GM18511 (cell line): Measurements from ENCODE around the gene COMT.
"Not testable (repeated sequence)": the region's sequence is repeated elsewhere in the genome, so short reads cannot be mapped to it uniquely, and the experiment has no call there.

Experiments
- ATAC-seq: cut with Tn5 transposase; IDR thresholded peaks from one replicate; pipeline ENCODE4 v1.9.1; 2021; ENCODE audit warnings: mild to moderate bottlenecking, moderate library complexity; ENCODE audit not compliant: unreplicated experiment

The COMT gene

DNA sequence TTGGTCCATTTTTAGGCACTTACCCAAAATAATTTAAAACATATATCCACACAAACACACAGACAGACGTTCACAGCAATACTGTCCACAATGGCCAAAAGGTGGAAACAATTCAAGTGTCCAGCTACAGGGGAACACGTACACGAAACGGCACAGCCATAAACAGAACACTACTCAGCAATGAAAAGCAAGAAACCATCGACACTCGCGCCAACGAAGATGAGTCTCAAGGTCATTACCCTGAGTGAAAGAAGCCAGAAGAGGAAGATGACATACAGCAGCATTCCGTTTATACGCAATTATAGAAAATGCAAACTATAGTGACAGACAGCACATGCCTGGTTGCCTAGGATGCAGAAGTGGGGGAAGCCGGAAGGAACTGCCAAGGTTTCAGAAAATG is 13.4 kb upstream of the COMT start:
- ATAC-seq: no peak

DNA sequence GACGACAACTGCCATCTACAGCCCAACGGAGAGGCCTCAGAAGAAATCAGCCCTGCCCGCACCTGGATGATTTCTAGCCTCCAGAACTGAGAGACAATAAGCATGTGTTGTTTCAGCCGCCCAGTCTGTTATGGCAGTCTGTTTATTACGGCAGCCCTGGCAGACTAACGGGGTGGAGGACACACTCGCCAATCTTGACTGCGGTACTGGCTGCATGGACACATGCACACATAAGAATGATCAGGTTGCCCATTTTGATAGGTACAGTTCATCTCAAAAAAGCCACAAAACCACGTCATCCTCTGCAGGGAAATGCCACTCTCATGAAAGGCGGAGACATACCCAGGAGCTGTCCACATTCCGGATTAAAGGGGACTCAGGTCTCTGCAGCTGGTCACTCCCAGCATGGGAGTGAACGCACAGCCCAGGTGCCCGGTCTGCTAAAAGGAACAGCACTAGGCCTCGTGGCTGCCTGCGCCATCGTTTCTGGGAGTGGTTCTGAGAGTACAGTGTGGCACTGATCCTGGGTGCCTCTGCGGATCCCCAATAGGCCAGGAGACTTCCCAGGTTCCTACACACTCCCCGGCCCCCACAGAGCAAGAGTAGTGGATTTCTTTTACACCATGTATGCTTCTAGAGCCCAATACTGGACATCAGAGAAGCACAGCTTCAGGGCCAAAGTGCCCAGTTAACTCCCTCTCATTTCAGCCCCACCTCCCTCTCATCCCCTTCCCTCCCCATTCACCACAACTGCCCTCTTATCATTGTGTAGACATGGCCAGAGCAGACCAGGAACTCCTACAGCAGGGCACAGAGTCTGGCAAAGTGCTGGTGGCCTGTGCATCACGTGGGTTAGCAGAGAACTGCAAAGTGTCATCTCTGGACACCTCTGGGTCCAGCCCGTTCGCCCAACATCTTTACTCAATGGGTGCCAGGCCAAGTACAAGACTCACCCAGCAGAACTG is 11.7 kb upstream of the COMT start:
- ATAC-seq: no peak

DNA sequence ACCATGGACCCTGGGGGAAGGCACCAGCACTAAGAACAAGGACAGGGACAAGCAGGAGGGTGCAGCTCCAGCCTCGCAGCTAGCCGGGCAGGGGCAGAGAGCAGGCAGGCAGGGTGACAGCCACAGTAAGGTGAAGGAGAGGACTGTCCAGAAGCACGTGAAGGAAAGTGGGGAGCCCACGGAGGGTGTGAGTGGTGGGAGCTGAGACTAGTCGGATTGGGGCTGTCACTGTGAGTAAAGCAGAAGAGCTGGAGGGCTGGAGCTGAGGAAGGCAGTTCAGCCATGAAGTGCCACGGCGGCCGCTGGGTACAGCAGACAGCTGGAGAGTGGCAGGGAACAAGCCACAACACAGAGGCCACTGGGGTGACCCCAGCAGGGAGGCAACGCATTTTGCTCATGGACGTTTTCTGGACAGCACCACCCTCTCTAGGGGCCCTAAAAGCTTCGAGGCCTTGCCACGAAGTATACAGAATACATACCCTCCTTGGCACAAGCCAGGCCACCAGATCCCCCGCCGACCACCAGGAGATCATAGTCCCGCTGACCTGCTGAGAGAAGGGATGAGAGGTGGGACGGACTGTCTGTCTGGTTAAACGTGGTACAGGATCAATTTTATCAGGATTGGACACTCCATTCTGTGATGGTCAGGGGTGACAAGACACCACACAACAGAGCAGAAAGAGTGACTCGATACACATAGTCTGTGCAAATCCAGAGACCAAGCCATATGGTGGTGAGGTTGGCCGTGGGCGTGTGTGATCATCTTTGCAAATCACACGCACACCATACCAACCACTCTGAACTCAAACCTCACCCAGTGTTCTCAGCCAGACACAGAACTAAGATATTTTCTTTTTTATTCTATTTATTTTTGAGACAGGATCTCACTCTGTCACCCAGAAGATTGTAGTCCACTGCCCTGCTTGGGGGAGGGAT is 10.8 kb upstream of the COMT start:
- ATAC-seq: no peak

DNA sequence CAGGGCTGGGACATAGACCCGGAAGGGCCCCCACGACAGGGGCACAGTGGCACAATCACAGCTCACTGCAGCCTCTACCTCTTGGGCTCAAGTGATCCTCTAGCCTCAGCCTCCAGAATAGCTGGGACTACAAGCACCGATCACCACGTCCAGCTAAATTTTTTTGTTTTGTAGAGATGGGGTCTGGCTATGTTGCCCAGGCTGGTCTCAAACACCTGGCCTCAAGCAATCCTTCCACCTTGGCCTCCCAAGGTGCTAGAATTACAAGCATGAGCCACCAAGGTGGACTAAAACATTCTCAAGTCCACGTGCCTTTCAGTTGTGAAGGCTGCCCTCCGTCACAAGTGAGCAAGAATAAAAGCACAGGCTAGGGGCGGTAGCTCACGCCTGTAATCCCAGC is 10.1 kb upstream of the COMT start:
- no peak for ATAC-seq

DNA sequence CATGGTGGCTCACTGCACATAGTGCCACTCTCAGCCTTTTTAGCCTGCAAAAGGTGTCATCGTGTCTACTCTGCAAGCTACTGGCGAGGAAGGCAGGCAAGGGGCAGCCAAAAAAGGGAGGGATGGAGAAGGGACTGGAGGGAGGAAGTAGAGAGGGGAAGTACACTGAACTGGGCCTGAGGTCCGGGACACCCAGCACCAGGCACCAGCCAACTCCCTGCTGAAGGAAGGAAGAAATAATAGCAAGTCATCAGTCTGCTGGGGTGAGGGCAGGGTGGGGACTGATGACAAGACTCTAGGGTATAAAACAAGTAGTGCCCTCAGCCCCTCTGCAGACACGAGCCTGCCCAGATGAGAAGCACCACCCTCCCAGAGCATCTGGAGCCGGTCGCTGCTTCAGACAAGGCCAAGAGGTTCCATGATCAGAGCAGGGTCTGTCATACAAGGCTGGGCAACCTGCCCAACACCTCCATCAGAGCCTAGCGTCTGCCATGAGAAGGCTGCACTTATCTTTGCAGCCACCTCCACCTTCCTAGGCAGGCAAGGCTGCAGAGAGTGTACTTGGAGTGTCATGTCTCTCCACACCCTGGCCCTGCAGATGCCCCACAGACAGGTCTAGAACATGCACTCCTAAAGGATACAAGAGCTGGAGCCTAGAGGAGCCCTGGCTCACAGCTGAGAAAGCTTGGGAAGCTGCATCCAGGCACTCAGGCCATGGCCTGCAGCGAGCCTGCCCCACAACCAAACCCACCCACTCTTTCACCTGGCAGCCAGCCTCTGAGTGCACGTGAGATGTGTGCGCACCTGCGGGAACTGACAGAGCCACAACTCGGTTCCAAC is 9.0 kb upstream of the COMT start:
- ATAC-seq: no peak

DNA sequence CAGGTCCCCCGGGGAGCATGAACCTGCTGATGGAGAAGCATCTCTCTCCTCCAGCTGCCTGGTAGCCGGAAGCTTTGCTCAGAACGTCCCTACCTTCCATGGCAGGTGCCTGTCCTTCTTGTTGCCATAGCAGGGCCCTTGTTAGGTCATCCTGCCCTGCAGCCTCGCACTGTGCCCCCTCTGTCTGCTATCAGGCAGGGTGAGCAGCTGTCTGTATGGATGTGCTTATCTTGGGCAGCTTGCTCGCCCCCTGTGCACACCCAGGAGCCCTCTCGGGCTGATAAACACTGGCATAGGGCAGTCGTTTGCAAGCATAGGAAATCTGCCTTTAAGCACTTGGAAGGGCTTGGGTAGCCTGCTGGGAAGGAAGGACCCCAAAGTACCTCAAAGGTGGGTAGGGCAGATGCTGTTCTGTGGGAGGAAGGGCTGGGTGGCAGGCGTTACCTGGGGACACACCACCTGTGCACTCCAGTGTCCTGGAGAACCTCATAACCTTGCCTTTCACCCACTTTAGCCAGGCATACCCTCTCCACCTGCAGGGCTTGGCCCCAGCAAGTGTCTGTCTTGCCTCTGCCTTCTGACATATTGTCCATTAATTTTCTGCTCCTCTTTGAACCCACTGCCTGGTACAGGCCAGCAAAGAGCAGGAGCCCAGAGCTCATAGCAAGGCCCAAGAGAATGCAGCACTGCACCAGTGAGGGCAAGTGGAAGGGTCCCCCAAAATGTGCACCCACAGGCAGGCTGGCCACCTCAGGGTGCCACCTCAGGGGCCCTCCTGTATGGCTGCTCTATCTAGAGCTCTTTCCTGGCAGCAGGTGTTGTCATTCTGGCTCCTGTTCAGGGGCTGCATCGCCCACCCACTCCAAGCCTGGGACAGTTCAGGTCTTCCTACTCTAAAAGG is 8.0 kb upstream of the COMT start:
- no peak for ATAC-seq

DNA sequence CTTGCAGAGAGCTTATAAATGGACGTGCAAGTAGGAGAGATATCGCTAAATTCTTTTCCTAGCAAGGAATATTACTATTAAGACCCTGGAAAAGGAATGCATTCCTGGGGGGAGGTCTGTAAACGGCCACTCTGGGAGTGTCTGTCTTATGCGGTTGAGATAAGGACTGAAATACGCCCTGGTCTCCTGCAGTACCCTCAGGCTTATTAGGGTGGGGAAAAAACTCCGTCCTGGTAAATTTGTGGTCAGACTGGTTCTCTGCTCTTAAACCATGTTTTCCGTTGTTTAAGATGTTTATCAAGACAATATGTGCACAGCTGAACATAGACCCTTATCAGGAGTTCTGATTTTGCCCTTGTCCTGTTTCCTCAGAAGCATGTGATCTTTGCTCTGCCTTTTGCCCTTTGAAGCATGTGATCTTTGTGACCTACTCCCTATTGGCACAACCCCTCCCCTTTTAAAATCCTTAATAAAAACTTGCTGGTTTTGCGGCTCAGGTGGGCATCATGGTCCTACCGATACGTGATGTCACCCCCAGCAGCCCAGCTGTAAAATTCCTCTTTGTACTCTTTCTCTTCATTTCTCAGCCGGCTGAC is 6.4 kb upstream of the COMT start:
- ATAC-seq: not testable (repeated sequence)

DNA sequence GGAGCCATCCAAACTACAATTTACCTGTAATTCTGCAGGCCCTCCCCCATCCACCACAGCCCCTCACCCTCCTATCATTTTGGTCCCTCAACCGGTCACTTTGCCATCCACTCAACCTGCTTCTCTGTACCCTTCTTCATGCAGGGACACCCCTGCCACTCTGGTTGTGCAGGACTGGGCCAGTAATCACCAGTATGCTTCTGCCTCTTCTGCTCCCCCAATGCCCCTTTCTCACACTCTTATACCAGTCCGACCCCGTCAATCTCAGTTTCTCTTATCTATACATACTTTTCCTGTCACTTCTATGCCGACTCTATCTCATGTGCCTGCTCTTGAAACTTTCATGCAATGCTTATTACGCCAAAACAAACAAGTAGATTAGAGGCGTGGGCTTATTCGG is 5.1 kb upstream of the COMT start:
- ATAC-seq: no peak

DNA sequence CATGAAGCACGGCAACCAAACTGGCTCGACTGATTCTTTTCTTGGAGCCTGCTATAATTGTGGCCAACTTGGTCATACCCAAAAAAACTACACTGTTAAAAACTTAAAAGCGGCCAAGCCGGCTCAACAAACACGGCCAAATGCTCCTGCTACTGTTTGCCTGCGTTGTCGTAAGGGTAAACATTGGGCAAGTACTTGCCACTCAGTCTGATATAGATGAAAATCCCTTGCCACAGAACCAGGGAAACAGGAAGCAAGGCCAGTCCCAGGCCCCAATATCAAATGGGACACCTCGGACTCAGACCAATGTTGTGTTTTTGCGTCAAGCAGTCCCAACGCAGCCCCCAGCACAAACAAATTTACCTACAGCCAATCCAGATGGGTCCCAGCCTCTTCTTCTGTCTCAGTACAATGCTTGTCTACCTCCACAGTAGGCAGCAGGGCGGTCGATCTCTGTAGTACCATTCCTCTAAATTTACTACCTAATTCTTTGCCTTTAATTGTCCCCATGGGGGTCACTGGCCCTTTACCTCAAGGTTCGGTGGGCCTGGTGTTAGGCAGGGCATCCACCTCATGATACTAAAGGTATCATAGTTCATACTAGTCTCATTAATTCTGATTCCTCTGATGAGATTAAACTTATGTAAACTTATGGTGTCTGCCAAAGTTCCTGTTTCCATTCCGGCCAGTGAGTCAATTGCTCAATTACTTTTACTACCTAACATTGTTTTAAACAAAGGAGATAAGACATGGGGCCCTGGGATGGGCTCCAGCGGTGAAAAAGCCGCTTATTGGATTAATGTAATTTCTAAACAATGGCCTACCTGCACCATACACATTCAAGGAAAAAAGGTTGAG is 3.7 kb upstream of the COMT start:
- no peak for ATAC-seq

DNA sequence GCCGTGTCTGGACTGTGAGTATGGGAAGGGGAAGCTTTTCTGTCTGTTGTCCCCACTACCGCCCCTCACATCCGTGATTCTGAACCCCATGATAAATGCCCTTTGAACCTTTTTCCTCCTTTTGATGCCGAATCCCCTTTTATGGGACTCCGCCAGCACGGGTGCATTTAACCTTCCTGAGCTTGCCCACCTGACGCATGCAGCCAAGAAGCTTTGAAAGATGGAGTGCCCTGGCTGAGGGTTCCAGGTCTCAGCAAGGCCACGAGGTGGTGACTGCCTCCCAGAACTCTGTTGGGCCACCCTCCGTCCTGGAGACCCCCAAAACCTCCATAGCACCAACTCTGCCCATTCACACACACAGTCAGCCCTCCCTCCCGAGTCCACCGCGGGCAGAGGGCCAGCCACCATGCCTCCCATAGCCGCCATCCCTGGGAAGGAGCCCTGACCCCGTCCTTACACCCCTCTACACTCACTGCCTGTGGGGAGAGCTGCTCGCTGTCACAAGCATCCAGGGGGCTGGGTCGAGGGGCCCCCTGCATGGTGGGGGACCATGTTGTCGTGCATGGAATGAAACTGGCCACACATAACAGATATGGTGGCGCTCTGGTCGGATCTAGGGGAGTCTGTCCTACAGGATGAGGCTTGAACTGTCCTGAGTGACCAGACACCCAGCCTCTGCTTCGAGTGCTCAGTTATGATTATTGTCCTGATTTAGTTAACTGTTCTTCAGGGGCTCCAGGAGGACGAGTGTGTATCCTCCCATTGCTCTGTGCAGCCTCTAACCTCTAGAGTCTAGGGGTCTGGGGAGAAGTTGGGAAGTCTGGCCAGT is 822 bp upstream of the COMT start:
- no peak for ATAC-seq

DNA sequence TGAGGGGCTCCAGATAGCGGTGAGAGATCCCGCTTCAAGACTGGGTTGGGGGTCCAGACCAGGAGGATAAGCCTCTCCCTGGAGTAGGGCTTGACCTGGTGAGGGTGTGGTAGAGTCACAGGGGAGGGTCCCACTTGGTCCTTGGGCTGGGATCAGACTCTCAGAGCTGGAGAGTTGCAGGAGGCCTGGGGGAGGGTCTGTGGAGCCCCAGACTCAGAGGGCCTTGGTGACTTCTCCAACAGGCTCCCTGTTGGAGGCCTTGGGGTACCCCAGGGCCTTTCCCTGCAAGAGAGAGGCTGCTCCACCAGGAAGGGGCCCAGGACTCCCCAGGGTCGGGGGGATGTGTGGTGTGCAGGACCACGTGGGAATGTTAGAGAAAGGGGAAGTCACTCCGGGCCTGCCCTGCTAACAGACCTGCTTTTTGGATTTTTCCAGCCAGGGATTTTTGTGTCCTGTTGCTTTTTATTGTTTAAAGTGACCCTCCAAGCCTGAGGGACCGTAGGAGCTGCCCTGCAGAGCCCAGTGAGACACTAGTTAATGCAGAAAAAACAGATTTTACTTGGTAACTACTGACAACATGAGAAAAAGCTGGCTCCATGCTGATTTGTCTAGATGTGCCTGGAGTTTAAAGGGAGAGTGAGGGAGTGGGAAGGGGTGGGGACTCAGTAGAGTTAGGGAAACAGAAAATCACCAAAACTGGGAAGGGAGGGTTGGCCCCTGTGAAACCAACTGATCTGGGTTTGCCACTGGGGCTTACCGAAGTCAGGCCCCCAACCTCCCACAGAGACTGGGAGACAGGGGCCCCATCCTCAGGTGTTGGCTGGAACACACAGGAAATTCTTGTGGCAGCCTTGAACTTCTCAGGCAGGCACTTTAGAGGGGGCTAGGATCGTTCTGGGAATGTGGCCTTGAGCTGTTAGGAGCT is 847 bp downstream of the COMT start:
- ATAC-seq: no peak

DNA sequence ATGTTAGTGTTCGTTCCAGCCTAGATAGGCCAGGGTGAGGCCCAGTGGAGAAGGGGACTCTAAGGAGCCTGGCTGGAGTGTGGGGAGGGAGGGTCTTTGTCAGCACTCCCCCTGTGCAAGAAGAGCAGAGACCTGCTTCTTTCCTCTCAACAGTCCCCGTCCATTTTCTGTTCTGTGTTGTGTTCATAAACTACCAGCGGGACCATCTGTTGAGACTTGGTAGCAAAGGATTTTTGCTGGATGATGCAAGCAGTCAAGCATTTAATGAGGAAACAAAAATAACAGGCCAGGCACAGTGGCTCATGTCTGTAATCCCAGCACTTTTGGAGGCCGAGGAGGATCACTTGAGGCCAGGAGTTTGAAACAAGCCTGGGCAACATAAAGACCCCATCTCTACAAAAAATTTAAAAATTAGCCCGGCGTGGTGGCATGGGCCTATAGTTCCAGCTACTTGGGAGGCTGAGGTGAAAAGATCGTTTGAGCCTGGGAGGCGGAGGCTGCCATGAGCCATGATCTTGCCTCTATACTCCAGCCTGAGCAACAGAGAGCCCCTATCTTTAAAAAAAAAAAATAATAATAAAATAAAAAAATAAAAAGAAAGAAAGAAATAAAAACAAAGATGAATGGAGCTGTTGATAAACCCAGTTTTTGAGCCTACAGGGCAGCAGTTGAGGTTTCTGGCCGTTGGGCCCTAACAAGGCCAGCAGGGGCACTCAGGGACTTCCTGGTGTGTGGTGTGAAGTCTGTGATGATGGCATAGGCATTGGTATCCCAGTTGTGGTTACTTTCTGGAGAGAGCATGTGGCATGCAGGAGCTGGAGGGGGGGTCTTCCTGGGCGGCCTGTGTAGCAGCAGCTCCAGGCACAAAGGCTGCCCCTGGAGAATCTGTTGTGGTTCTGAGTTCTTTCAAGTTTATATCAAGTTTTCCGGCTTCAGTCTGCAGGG is 1.8 kb downstream of the COMT start:
- no peak for ATAC-seq

DNA sequence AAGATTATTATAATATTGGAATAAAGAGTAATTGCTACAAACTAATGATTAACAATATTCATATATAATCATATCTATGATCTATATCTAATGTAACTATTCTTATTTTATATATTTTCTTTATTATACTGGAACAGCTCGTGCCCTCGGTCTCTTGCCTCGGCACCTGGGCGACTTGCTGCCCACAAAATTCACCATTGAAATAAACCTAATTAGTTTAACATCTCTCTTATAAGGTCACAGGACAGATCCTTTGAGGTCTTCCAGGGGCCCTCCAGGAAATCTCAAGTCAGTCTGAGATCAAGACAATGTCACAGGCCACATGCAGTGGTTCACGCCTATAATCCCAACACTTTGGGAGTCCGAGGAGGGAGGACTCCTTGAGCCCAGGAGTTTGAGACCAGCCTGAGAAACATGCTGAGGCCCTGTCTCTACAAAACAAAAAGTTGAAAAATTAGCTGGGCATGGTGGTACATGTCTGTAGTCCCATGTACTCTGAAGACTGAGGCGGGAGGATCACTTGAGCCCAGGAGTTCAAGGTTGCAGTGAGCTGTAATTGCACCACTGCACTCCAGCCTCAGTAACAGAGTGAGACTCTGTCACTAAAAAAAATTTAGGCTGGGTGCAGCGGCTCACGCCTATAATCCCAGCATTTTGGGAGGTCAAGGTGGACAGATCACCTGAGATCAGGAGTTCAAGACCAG is 6.6 kb downstream of the COMT start:
- no peak for ATAC-seq

DNA sequence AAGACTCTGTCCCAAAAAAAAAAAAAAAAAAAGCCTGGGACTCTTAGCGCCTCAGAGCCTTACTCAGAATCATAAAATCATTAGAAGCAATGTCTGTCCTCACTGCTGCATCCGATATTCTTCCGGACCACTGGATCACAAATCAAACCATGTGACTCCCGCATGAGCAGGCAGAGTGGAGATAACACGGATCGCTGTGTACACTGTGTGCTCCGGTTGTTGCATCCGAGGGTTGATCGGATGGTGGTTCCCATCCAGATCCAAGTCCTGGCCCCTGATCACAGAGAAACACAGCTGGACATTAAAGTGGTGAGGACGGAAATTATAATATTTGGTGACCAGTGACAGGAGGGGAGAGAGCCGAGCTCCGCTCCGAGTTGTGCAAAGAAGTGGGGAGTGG is 9.8 kb downstream of the COMT start:
- ATAC-seq: no peak
